ENCODE results near the gene PREX1. TPM values are rescaled to one million over a fixed set of nuclear protein-coding genes. Genes with fewer than 3 reads are reported as not detected.

The PREX1 gene
- total and polyA plus RNA-seq, 4 donors = 20.4 to 49.0 (median 42.6) TPM

DNA sequence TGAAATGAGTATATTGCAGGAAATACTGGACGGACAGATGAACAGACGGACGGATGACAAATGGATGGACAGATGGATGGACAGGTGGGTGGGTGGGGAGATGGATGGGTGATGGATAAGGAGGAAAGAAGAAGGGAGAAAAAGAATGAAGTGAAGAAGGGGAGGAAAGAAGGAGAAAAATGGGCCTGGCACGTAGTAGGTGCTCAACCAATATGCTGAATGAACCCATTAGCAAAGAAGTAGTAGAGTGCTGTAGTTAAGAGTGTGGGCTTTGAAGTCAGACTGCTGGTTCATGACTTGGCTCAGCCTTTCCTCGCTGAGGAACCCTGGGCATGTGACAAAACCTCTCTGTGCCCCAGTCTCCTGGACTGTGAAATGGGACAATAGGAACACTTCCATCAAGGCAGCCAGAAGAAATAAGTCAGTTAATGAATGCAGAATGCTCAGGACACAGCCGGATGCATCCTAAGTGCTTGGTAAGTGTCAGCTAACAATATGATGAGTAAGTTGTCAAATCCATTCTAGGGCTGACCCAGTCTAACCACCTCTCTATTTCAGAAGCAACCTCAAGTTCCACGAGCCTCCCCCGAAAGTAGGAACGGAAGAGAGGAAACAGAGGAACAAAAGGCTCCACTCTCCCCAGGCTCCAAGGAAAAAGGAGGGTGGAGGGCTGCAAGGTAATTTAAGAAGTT is 37.9 kb downstream of the PREX1 start:
- H3K36me3 ChIP-seq (ENCODE audit: control insufficient read depth in 1 of 2, insufficient read depth in 2 of 2, low read length in 1 of 2) = no peaks in the 10 kb centered on the region
- H3K27ac ChIP-seq (ENCODE audit: low read depth in 1 of 2, low read length in 2 of 2) = no peak overlapping the region
- DNase-seq = no peak
- 89 to 93% methylated on average over 9 of the region's 9 CpGs for WGBS, 2 donors
- intact Hi-C loops (cut with DNase I) = loop anchor here in 1 of 2 donors (5.0 kb wide), 1 partner anchor 68 kb away; no protein-coding TSS in a partner anchor
- H3K9me3 ChIP-seq (ENCODE audit: control insufficient read depth, low read length) = no peaks in the 10 kb centered on the region
- ATAC-seq (ENCODE audit: low FRiP score) = no peak
- no peaks in the 10 kb centered on the region for H3K4me1 ChIP-seq (ENCODE audit: control insufficient read depth in 1 of 2, insufficient read depth in 2 of 2, low read length in 2 of 2)
- no peaks in the 10 kb centered on the region for H3K27me3 ChIP-seq (ENCODE audit: control insufficient read depth in 1 of 2, insufficient read depth in 2 of 2, low read length in 1 of 2)
- no peak overlapping the region for H3K4me3 ChIP-seq (ENCODE audit: low read length in 2 of 2)

DNA sequence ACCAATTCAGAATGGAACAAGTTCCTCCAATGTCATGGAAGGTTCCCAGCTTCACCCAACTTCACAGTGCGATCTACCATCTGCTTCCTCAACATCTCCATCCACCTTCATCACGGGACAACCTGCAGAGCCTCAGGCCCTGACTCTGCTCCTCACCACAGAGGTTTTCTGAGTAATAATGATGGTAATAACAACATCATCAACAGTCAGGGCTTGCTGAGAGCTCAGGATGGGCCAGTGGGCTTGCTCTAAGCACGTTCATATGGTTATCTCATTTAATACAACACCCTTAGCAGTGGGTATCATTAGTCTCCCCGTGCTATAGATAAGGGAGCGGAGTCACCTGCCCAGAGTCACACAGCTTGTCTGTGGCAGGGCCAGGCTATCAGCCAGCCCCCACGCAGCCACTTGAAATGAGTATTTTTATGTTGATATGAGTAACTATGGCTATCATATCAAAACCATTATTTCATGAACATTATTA is 38.6 kb downstream of the PREX1 start:
- no peaks in the 10 kb centered on the region for H3K27me3 ChIP-seq (ENCODE audit: control insufficient read depth in 1 of 2, insufficient read depth in 2 of 2, low read length in 1 of 2)
- no peak for ATAC-seq (ENCODE audit: low FRiP score)
- no peaks in the 10 kb centered on the region for H3K36me3 ChIP-seq (ENCODE audit: control insufficient read depth in 1 of 2, insufficient read depth in 2 of 2, low read length in 1 of 2)
- no peak for DNase-seq
- no peak overlapping the region for H3K4me3 ChIP-seq (ENCODE audit: low read length in 2 of 2)
- intact Hi-C loops (cut with DNase I) = no loop called here
- peaks cover 0 to 4% of the 10 kb centered on the region in 2 donors for H3K4me1 ChIP-seq (ENCODE audit: control insufficient read depth in 1 of 2, insufficient read depth in 2 of 2, low read length in 2 of 2)
- H3K9me3 ChIP-seq (ENCODE audit: control insufficient read depth, low read length) = no peaks in the 10 kb centered on the region
- H3K27ac ChIP-seq (ENCODE audit: low read depth in 1 of 2, low read length in 2 of 2) = no peak overlapping the region
- 88 to 90% methylated on average over 6 of the region's 6 CpGs for WGBS, 2 donors

DNA sequence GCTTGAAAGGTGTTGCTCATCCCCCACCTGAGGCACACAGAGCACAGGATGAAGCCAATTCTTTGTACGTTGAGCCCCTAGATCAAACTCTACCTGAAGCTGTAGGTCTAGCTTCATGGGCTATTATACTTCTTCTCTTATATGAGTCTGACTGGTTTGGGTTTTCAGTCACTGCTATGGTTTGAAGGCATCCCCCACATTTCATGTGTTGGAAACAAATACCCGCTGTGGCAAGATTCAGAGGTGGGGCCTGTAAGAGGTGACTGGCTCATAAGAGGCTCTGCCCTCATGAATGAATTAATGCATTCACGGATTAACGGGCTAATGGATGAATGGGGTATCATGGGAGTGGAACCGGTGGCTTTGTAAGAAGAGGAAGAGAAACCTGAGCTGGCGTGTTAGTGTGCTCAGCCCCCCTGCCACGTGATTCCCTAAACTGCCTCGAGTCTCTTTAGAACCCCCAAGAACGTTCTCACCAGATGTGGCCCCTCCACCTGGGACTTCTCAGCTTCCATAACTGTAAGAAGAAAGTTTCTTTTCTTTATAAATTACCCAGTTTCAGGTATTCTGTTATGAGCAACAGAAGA is 39.2 kb downstream of the PREX1 start:
- 97% methylated on average over 9 of the region's 9 CpGs for WGBS, 2 donors
- DNase-seq (no peak), ATAC-seq (ENCODE audit: low FRiP score) (no peak)
- H3K36me3 ChIP-seq (ENCODE audit: control insufficient read depth in 1 of 2, insufficient read depth in 2 of 2, low read length in 1 of 2) = no peaks in the 10 kb centered on the region
- intact Hi-C loops (cut with DNase I) = no loop called here
- H3K27ac ChIP-seq (ENCODE audit: low read depth in 1 of 2, low read length in 2 of 2) = no peak overlapping the region
- H3K4me1 ChIP-seq (ENCODE audit: control insufficient read depth in 1 of 2, insufficient read depth in 2 of 2, low read length in 2 of 2) = peaks cover 3 to 4% of the 10 kb centered on the region in 2 donors
- no peak overlapping the region for H3K4me3 ChIP-seq (ENCODE audit: low read length in 2 of 2)
- H3K27me3 ChIP-seq (ENCODE audit: control insufficient read depth in 1 of 2, insufficient read depth in 2 of 2, low read length in 1 of 2) = no peaks in the 10 kb centered on the region
- no peaks in the 10 kb centered on the region for H3K9me3 ChIP-seq (ENCODE audit: control insufficient read depth, low read length)

DNA sequence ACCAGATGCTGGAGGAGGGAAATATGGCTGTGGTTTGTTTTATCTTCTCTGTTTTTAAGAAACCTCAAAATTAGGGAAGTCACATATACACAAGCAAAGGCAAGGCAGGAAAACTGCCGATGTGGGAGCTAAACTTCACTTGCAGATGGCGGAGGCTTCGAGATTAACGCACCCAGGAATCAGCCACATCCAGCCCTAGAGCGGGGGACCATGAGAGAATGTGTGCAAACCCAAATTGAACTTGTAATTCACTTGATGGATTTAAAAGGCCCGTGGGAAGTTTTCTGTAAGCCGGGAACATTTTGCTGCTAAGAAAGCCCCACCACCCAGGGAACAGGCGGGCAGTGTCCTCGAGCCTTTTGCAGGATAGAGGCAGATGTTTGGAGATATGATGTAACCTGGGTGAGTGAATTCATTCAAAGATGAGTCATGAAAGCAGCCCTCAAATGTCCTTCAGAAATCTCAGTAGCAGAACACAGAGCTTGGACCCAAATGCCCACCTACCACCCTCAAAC is 39.9 kb downstream of the PREX1 start:
- DNase-seq (peak in 1 of 2 donors; percentile 51), ATAC-seq (ENCODE audit: low FRiP score) (no peak)
- Histone ChIP-seq H3K36me3 (ENCODE audit: control insufficient read depth in 1 of 2, insufficient read depth in 2 of 2, low read length in 1 of 2) (no peaks in the 10 kb centered on the region), H3K27me3 (ENCODE audit: control insufficient read depth in 1 of 2, insufficient read depth in 2 of 2, low read length in 1 of 2) (no peaks in the 10 kb centered on the region), H3K4me1 (ENCODE audit: control insufficient read depth in 1 of 2, insufficient read depth in 2 of 2, low read length in 2 of 2) (peaks cover 3 to 4% of the 10 kb centered on the region in 2 donors), H3K27ac (ENCODE audit: low read depth in 1 of 2, low read length in 2 of 2) (no peak overlapping the region), H3K9me3 (ENCODE audit: control insufficient read depth, low read length) (no peaks in the 10 kb centered on the region), H3K4me3 (ENCODE audit: low read length in 2 of 2) (no peak overlapping the region)
- WGBS, 2 donors = 90 to 91% methylated on average over 9 of the region's 9 CpGs
- intact Hi-C loops (cut with DNase I) = no loop called here

DNA sequence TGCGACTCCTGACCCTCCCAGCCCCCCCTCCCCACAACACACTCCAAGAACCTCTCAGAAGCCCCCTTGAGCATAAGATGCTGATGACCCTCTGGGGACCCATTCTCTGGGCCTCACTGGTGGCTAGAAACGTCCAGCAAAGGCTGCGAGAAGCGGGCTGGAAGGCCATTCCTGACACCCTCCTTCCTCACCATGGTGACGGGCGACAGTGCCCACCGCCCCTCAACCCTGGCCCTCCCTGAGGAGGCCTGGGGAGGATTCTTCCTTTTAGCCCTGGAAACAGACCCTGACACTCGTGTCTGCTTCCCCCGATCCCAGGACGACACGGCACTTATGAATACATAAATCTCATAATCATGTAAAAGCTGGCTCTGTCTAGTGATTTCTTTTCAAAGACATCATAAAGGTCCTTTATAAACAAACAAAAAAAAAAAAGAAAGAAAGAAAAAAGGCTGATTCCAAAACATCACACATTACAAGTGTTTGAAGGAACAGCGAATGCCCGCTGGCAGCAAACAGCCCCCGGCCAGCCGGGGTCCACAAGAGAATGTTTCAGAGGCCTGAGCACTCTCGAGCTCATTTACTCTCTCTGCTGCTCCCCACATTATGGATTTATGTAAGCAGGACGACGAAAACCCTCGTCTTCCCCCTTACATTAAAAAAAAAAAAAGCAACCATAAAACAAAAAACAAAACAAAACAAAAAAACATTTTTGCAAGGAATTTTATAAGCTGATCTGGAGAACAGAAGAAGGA is 40.7 kb downstream of the PREX1 start:
- Histone ChIP-seq H3K27me3 (ENCODE audit: control insufficient read depth in 1 of 2, insufficient read depth in 2 of 2, low read length in 1 of 2) (no peaks in the 10 kb centered on the region), H3K4me3 (ENCODE audit: low read length in 2 of 2) (no peak overlapping the region), H3K9me3 (ENCODE audit: control insufficient read depth, low read length) (no peaks in the 10 kb centered on the region), H3K27ac (ENCODE audit: low read depth in 1 of 2, low read length in 2 of 2) (no peak overlapping the region), H3K36me3 (ENCODE audit: control insufficient read depth in 1 of 2, insufficient read depth in 2 of 2, low read length in 1 of 2) (no peaks in the 10 kb centered on the region), H3K4me1 (ENCODE audit: control insufficient read depth in 1 of 2, insufficient read depth in 2 of 2, low read length in 2 of 2) (peaks cover 3 to 4% of the 10 kb centered on the region in 2 donors)
- ATAC-seq (ENCODE audit: low FRiP score) (no peak), DNase-seq (peak in 1 of 2 donors; percentile 44)
- intact Hi-C loops (cut with DNase I) = no loop called here
- 91 to 94% methylated on average over 19 of the region's 19 CpGs for WGBS, 2 donors

DNA sequence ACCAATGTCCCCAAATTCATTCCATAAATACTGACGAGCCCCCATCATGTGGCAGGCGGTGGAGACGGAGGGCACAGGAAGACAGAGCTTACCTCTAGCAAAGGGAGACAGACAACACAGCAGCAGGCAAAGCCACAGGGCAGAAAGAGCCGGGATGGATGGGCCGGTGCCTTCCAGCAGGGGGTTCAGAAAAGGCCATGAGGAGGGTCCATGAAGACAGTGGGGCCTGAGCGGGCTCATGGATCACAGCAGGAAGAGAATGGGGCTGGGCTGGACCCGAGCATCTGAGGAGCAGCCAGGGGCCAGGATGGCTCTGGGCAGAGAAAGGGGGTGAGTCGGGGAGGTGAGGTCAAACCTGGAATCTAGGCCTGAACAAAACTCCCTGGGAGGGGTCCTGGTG is 42.0 kb downstream of the PREX1 start:
- intact Hi-C loops (cut with DNase I) = no loop called here
- Histone ChIP-seq H3K4me1 (ENCODE audit: control insufficient read depth in 1 of 2, insufficient read depth in 2 of 2, low read length in 2 of 2) (peaks cover 3 to 4% of the 10 kb centered on the region in 2 donors), H3K4me3 (ENCODE audit: low read length in 2 of 2) (no peak overlapping the region), H3K36me3 (ENCODE audit: control insufficient read depth in 1 of 2, insufficient read depth in 2 of 2, low read length in 1 of 2) (no peaks in the 10 kb centered on the region), H3K9me3 (ENCODE audit: control insufficient read depth, low read length) (no peaks in the 10 kb centered on the region), H3K27ac (ENCODE audit: low read depth in 1 of 2, low read length in 2 of 2) (no peak overlapping the region), H3K27me3 (ENCODE audit: control insufficient read depth in 1 of 2, insufficient read depth in 2 of 2, low read length in 1 of 2) (no peaks in the 10 kb centered on the region)
- no peak for DNase-seq
- no peak for ATAC-seq (ENCODE audit: low FRiP score)
- 93 to 95% methylated on average over 8 of the region's 8 CpGs for WGBS, 2 donors

DNA sequence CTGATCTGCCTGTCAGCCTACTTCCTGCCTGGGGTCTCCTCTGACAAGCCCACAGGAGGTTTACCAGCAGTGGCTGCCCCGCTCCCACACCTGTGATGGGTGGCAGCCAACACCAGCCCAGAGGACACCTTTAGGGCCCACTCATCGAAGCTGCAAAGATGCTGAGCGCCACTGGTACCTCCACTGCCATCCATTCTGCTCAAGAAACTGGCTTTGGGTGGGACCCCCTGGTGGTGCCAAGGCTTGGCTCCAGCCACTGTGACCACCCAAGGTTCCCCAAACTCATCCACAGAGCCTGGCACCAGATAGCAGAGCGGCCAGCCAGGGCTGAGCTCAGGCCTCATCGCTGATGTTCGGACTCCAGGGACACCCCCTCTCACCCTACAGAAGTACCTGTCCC is 42.5 kb downstream of the PREX1 start:
- H3K4me3 ChIP-seq (ENCODE audit: low read length in 2 of 2) = no peak overlapping the region
- WGBS, 2 donors = 98% methylated on average over 6 of the region's 6 CpGs
- H3K27ac ChIP-seq (ENCODE audit: low read depth in 1 of 2, low read length in 2 of 2) = no peak overlapping the region
- no peaks in the 10 kb centered on the region for H3K27me3 ChIP-seq (ENCODE audit: control insufficient read depth in 1 of 2, insufficient read depth in 2 of 2, low read length in 1 of 2)
- peaks cover 3 to 4% of the 10 kb centered on the region in 2 donors for H3K4me1 ChIP-seq (ENCODE audit: control insufficient read depth in 1 of 2, insufficient read depth in 2 of 2, low read length in 2 of 2)
- H3K9me3 ChIP-seq (ENCODE audit: control insufficient read depth, low read length) = no peaks in the 10 kb centered on the region
- intact Hi-C loops (cut with DNase I) = no loop called here
- no peak for ATAC-seq (ENCODE audit: low FRiP score)
- H3K36me3 ChIP-seq (ENCODE audit: control insufficient read depth in 1 of 2, insufficient read depth in 2 of 2, low read length in 1 of 2) = no peaks in the 10 kb centered on the region
- no peak for DNase-seq

DNA sequence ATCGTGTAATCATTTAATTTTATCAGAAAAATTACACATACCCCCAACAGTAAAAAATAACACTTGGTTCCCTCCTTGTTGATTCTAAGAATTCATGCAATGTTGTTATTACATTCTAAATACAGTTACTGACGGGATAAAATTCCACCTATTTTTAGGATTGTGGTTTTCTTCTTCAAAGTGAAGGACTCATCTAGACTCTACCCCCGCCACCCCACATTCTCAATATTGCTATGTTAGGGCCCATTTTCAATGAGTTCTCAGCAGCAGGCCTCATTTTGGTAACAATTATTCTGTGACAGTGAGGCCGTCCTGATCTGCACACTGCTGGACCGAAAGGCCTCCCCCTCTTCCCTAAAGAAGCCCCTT is 43.5 kb downstream of the PREX1 start:
- no peak for ATAC-seq (ENCODE audit: low FRiP score)

More for the DNA sequence above, 43.5 kb downstream of the PREX1 start:
- no peak overlapping the region for H3K27ac ChIP-seq (ENCODE audit: low read depth in 1 of 2, low read length in 2 of 2)
- no peaks in the 10 kb centered on the region for H3K36me3 ChIP-seq (ENCODE audit: control insufficient read depth in 1 of 2, insufficient read depth in 2 of 2, low read length in 1 of 2)
- H3K9me3 ChIP-seq (ENCODE audit: control insufficient read depth, low read length) = no peaks in the 10 kb centered on the region
- H3K27me3 ChIP-seq (ENCODE audit: control insufficient read depth in 1 of 2, insufficient read depth in 2 of 2, low read length in 1 of 2) = no peaks in the 10 kb centered on the region
- 41 to 45% methylated on average over 5 of the region's 5 CpGs for WGBS, 2 donors
- H3K4me1 ChIP-seq (ENCODE audit: control insufficient read depth in 1 of 2, insufficient read depth in 2 of 2, low read length in 2 of 2) = peaks cover 3 to 4% of the 10 kb centered on the region in 2 donors
- DNase-seq = no peak
- intact Hi-C loops (cut with DNase I) = no loop called here
- no peak overlapping the region for H3K4me3 ChIP-seq (ENCODE audit: low read length in 2 of 2)
